ENCODE data around the gene FGF14. TPM values are rescaled to one million over a fixed set of nuclear protein-coding genes. Genes with fewer than 3 reads are reported as not detected.

The FGF14 gene
- polyA plus RNA-seq, 1 of the 3 experiments (the other 2 are of a cell fraction): 0.20 TPM

- H3K9me3 ChIP-seq: no peaks in the 10 kb centered on the region
- peaks cover 0 to 14% of the 10 kb centered on the region in 2 experiments; a peak in 2 of 4 replicates for H3K4me1 ChIP-seq (ENCODE audit: control insufficient read depth in 1 of 2, insufficient read depth in 2 of 2, low read depth in 1 of 2, low read length in 1 of 2)
- no peaks in the 10 kb centered on the region for H3K36me3 ChIP-seq (replicated peaks in 1 of 2; ENCODE audit: control insufficient read depth in 1 of 2, insufficient read depth in 2 of 2, low read length in 1 of 2)
- no peaks in the 10 kb centered on the region for H3F3A ChIP-seq (replicated peaks; ENCODE audit: insufficient read depth)
- no peaks in the 10 kb centered on the region for H3K79me2 ChIP-seq (ENCODE audit: insufficient read depth)
- no peak for TF ChIP-seq TEAD4 (IDR thresholded peaks at IDR 0.05; ENCODE audit: borderline replicate concordance, insufficient read depth)
- no peak for TF ChIP-seq REST (IDR thresholded peaks at IDR 0.05; ENCODE audit: low read depth, low read length)
- TF ChIP-seq IRF3 (IDR thresholded peaks at IDR 0.05; ENCODE audit: low read depth, low read length): no peak
- no peak for TF ChIP-seq FOXJ3 (CRISPR knock-in tag; IDR thresholded peaks at IDR 0.05)
- no peak for TF ChIP-seq FOSL2 (IDR thresholded peaks at IDR 0.05; ENCODE audit: borderline replicate concordance, low read depth)
- no peak for TF ChIP-seq GATA2 (CRISPR knock-in tag; IDR thresholded peaks at IDR 0.05)
- no peak for TF ChIP-seq USF1 (IDR thresholded peaks at IDR 0.05; ENCODE audit: borderline replicate concordance, low read depth)
- TF ChIP-seq EP300 (IDR thresholded peaks at IDR 0.05; ENCODE audit: borderline replicate concordance in 1 of 2, low read depth in 1 of 2, low read length in 1 of 2): no peak
- TF ChIP-seq NRF1 (IDR thresholded peaks at IDR 0.05; ENCODE audit: low read depth, low read length): no peak
- no peak for TF ChIP-seq MAX (IDR thresholded peaks at IDR 0.05; ENCODE audit: low read depth)
- no peak for TF ChIP-seq POLR2AphosphoS5 (IDR thresholded peaks at IDR 0.05; ENCODE audit: low read depth, low read length)
- TF ChIP-seq SIN3A (IDR thresholded peaks at IDR 0.05; ENCODE audit: borderline replicate concordance, low read depth, low read length): no peak
- TF ChIP-seq PBX3 (IDR thresholded peaks at IDR 0.05): no peak
- TF ChIP-seq YY1 (IDR thresholded peaks at IDR 0.05; ENCODE audit: low read depth): no peak
- TF ChIP-seq MXI1 (IDR thresholded peaks at IDR 0.05; ENCODE audit: low read depth, low read length): no peak
- TF ChIP-seq RAD21 (IDR thresholded peaks at IDR 0.05; ENCODE audit: low read length): no peak
- TF ChIP-seq JUND (IDR thresholded peaks at IDR 0.05): no peak
- H3K4me3 ChIP-seq (ENCODE audit: low read depth in 2 of 2, low read length in 1 of 2): no peak overlapping the region
- no peak overlapping the region for H3K4me2 ChIP-seq
- POLR2A ChIA-PET: no interaction called here
- H4K20me1 ChIP-seq (ENCODE audit: insufficient read depth): no peaks in the 10 kb centered on the region
- H3K27ac ChIP-seq (ENCODE audit: low read depth in 2 of 2, low read length in 1 of 2): no peak overlapping the region
- CTCF ChIA-PET: interaction anchor here (0.7 to 1.2 kb wide), 2 partner anchors 20 to 425 kb away, joined by 3 to 5 read pairs; no protein-coding TSS in a partner anchor
- no peak overlapping the region for H2AFZ ChIP-seq (ENCODE audit: low read depth)
- H3K9me2 ChIP-seq: no peaks in the 10 kb centered on the region
- no peak for DNase-seq
- WGBS (ENCODE audit: low lambda C conversion rate): 57% methylated on average over 2 of the region's 2 CpGs
- H3K27me3 ChIP-seq (ENCODE audit: insufficient read depth): no peaks in the 10 kb centered on the region
- H3K9ac ChIP-seq: no peak overlapping the region
Observed at GRCh38 chr13:101939370-101939769, 462.5 kb downstream of the FGF14 start.

Data from SK-N-SH (cell line).